ENCODE data around the gene STRADB. TPM values are rescaled to one million over a fixed set of nuclear protein-coding genes. Genes with fewer than 3 reads are reported as not detected.

STRADB gene
- total and polyA plus RNA-seq, 2 donors (not counting 3 experiments of a cell fraction or from before 2014, with no cell fraction given) = 6.9 to 16.6 TPM

DNA sequence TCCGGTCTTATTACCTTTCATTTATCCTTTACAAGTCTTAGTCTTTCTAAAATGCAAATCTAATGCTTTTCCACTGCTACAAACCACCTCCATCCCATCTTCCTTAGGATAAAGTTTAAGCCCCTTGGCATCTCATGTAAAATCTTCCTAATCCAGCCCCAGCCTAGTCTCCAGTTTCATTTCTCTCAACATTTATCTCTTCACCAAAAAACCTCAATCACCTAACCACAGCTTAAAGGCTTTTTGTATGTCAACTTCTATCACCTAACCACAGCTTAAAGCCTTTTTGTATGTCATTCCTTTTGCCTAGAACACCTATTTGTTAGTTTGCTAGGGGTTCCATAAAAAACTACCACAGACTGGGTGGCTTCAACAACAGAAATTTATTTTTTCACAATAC is 4.5 kb upstream of the STRADB start:
- Histone ChIP-seq H3K9ac (replicated peaks; ENCODE audit: extremely low read depth, insufficient read depth, low read length) (no peak overlapping the region), H2AFZ (ENCODE audit: low read depth, low read length) (no peak overlapping the region), H3K9me1 (replicated peaks; ENCODE audit: control insufficient read depth, extremely low read depth, insufficient read depth, low read length) (no peaks in the 10 kb centered on the region), H3K9me3 (replicated peaks; ENCODE audit: control insufficient read depth, insufficient read depth, low read length) (no peaks in the 10 kb centered on the region), H4K20me1 (replicated peaks; ENCODE audit: control insufficient read depth, extremely low read depth, insufficient read depth, low read length) (no peaks in the 10 kb centered on the region), H3K36me3 (ENCODE audit: control insufficient read depth in 2 of 2, extremely low read depth in 1 of 2, insufficient read depth in 2 of 2, low read length in 2 of 2) (no peaks in the 10 kb centered on the region), H3K27ac (ENCODE audit: insufficient read depth, low read depth, low read length) (no peak overlapping the region), H3K4me1 (ENCODE audit: control insufficient read depth, extremely low read depth, insufficient read depth, low read length) (peaks cover 3% of the 10 kb centered on the region), H3K27me3 (ENCODE audit: control insufficient read depth in 2 of 2, insufficient read depth in 2 of 2, low read length in 2 of 2) (no peaks in the 10 kb centered on the region), H3K79me2 (ENCODE audit: control insufficient read depth, insufficient read depth, low read length) (peaks cover 24% of the 10 kb centered on the region), H3K4me2 (ENCODE audit: insufficient read depth, low read length) (no peak overlapping the region), H3K4me3 (replicated peaks in 1 of 3; ENCODE audit: insufficient read depth in 1 of 3, low read depth in 1 of 3, low read length in 3 of 3) (no peak overlapping the region)
- POLR2A ChIA-PET = no interaction called here
- intact Hi-C loops (cut with micrococcal nuclease) = no loop called here
- dilution Hi-C loops (cut with MboI; ENCODE audit: extremely low pct_ligation_motif_present, low sequenced_read_pairs) = no loop called here
- CTCF ChIA-PET = interaction anchor here (1.2 kb wide), 1 partner anchor 9 kb away, joined by 3 read pairs; no protein-coding TSS in a partner anchor
- TF ChIP-seq FOS (IDR thresholded peaks at IDR 0.05; ENCODE audit: borderline replicate concordance, insufficient read depth, low read length) (no peak), JUN (IDR thresholded peaks at IDR 0.05; ENCODE audit: borderline replicate concordance, insufficient read depth, insufficient read length, low read depth) (no peak), MYC (IDR thresholded peaks at IDR 0.05; ENCODE audit: low read depth, low read length) (no peak), POLR2A (IDR thresholded peaks at IDR 0.05; ENCODE audit: low read depth, low read length) (no peak), EZH2 (IDR thresholded peaks at IDR 0.05; ENCODE audit: borderline replicate concordance, low read depth, low read length, severe bottlenecking) (no peak), GATA2 (IDR thresholded peaks at IDR 0.05; ENCODE audit: insufficient read depth, insufficient read length, low read depth, low read length) (no peak), POLR2AphosphoS5 (IDR thresholded peaks at IDR 0.05; ENCODE audit: insufficient read depth, low read depth, low read length) (no peak)
- TF ChIP-seq, protein P1, sequence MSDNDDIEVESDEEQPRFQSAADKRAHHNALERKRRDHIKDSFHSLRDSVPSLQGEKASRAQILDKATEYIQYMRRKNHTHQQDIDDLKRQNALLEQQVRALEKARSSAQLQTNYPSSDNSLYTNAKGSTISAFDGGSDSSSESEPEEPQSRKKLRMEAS (IDR thresholded peaks at IDR 0.05; ENCODE audit: insufficient read depth, insufficient read length) = no peak
- TF ChIP-seq, protein P2, sequence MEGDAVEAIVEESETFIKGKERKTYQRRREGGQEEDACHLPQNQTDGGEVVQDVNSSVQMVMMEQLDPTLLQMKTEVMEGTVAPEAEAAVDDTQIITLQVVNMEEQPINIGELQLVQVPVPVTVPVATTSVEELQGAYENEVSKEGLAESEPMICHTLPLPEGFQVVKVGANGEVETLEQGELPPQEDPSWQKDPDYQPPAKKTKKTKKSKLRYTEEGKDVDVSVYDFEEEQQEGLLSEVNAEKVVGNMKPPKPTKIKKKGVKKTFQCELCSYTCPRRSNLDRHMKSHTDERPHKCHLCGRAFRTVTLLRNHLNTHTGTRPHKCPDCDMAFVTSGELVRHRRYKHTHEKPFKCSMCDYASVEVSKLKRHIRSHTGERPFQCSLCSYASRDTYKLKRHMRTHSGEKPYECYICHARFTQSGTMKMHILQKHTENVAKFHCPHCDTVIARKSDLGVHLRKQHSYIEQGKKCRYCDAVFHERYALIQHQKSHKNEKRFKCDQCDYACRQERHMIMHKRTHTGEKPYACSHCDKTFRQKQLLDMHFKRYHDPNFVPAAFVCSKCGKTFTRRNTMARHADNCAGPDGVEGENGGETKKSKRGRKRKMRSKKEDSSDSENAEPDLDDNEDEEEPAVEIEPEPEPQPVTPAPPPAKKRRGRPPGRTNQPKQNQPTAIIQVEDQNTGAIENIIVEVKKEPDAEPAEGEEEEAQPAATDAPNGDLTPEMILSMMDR (IDR thresholded peaks at IDR 0.05; ENCODE audit: extremely low read depth in 1 of 2, insufficient read depth in 1 of 2, low read depth in 1 of 2, low read length in 2 of 2) = no peak
- DNase-seq (ENCODE audit: low read depth, low spot score) (no peak), FAIRE-seq (peak; percentile 8)
- no TSS peak for BruUV-seq (replicated peaks)

Measured in endothelial cell of umbilical vein (primary cell).